Ishikawa (cell line): ENCODE results near the gene PATJ.

Experiments
- CEBPB ChIP-seq: IDR thresholded peaks from 2 replicates; pipeline ENCODE4 v1.6.1; 2012
- EGR1 ChIP-seq: IDR thresholded peaks from 2 replicates; pipeline ENCODE4 v1.6.1; 2012
- EP300 ChIP-seq: IDR thresholded peaks from 2 replicates; pipeline ENCODE4 v1.6.1; 2012; ENCODE audit warnings: borderline replicate concordance
- NFIC ChIP-seq: IDR thresholded peaks from 2 replicates; pipeline ENCODE4 v1.6.1; 2012
- RAD21 ChIP-seq: IDR thresholded peaks from 2 replicates; pipeline ENCODE4 v1.6.1; 2012; ENCODE audit warnings: low read depth
- TAF1 ChIP-seq: IDR thresholded peaks from 2 replicates; pipeline ENCODE4 v1.6.1; 2012; ENCODE audit warnings: low read depth, mild to moderate bottlenecking
- TCF12 ChIP-seq: IDR thresholded peaks from 2 replicates; pipeline ENCODE4 v1.6.1; 2012; ENCODE audit warnings: low read depth
- TEAD4 ChIP-seq: IDR thresholded peaks from 2 replicates; pipeline ENCODE4 v1.6.1; 2012
- YY1 ChIP-seq: IDR thresholded peaks from 2 replicates; pipeline ENCODE4 v1.6.1; 2012; ENCODE audit warnings: low read depth
- TF ChIP-seq, protein P1 (sequence below): IDR thresholded peaks from 2 replicates; pipeline ENCODE4 v1.6.1; 2012

- TF ChIP-seq RAD21 (no peak), NFIC (no peak), CEBPB (no peak), TAF1 (no peak), YY1 (no peak), TEAD4 (no peak), EGR1 (no peak), TCF12 (no peak), EP300 (no peak)
- TF ChIP-seq, protein P1, sequence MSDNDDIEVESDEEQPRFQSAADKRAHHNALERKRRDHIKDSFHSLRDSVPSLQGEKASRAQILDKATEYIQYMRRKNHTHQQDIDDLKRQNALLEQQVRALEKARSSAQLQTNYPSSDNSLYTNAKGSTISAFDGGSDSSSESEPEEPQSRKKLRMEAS = no peak
Measured at GRCh38 chr1:62117018-62117750, 374.9 kb downstream of the PATJ start.
